DOHH2 (cell line): Measurements from ENCODE around the gene TMCC1.

ENCODE experiments used
- H3F3A ChIP-seq: fragments of 200-600 bp; sonication (generic), shearing (Covaris generic); 2 replicates; pipeline ENCODE4 v1.6.0; 2016; ENCODE audit warnings: antibody characterized with exemption, mild to moderate bottlenecking; ENCODE audit not compliant: control insufficient read depth, insufficient read depth
- H3K27ac ChIP-seq: fragments of 200-600 bp; sonication (generic); 2 replicates; pipeline ENCODE4 v1.5.1; 2014; ENCODE audit warnings: low read depth, mild to moderate bottlenecking, low read length, moderate library complexity
- H3K27me3 ChIP-seq: fragments of 200-600 bp; sonication (generic); 2 replicates; pipeline ENCODE4 v1.6.1; 2014; ENCODE audit warnings: mild to moderate bottlenecking, low read length, mixed read lengths; ENCODE audit not compliant: control insufficient read depth
- H3K36me3 ChIP-seq: fragments of 200-600 bp; sonication (generic); 2 replicates; pipeline ENCODE4 v1.6.1; 2014; ENCODE audit warnings: mild to moderate bottlenecking, low read length, moderate library complexity, mixed read lengths; ENCODE audit not compliant: control insufficient read depth
- H3K4me1 ChIP-seq: fragments of 200-600 bp; sonication (generic); 2 replicates; pipeline ENCODE4 v1.6.1; 2014; ENCODE audit warnings: mild to moderate bottlenecking, low read length, mixed read lengths; ENCODE audit not compliant: control insufficient read depth
- H3K4me2 ChIP-seq: fragments of 200-600 bp; sonication (generic); 2 replicates; pipeline ENCODE4 v1.6.0; 2014; ENCODE audit warnings: mild to moderate bottlenecking, low read length, moderate library complexity
- H3K4me3 ChIP-seq: fragments of 200-600 bp; sonication (generic); 2 replicates; pipeline ENCODE4 v1.5.1; 2014; ENCODE audit warnings: mild to moderate bottlenecking, low read length, mixed read lengths
- H3K79me2 ChIP-seq: fragments of 200-600 bp; sonication (generic); 2 replicates; pipeline ENCODE4 v1.6.1; 2014; ENCODE audit warnings: mild to moderate bottlenecking, low read length, mixed read lengths; ENCODE audit not compliant: control insufficient read depth
- H3K9me2 ChIP-seq: fragments of 200-600 bp; sonication (generic); replicated peaks from 2 replicates; pipeline ENCODE4 v1.6.1; 2014; ENCODE audit warnings: mild to moderate bottlenecking, low read length, mixed read lengths; ENCODE audit not compliant: control insufficient read depth
- H3K9me3 ChIP-seq: fragments of 200-600 bp; sonication (generic); 2 replicates; pipeline ENCODE4 v1.6.1; 2014; ENCODE audit warnings: antibody characterized with exemption, low read length, mixed read lengths; ENCODE audit not compliant: control insufficient read depth, insufficient read depth
- H4K20me1 ChIP-seq: fragments of 200-600 bp; sonication (generic); 2 replicates; pipeline ENCODE4 v1.6.0; 2014; ENCODE audit warnings: low read depth, mild to moderate bottlenecking, antibody characterized with exemption, low read length, moderate library complexity; ENCODE audit not compliant: control insufficient read depth, insufficient read depth
- CTCF ChIP-seq: fragments of 200-600 bp; sonication (generic); IDR thresholded peaks from one replicate; pipeline ENCODE4 v1.5.1; 2014; ENCODE audit warnings: antibody characterized with exemption, mild to moderate bottlenecking, low read depth, low read length; ENCODE audit not compliant: poor library complexity, severe bottlenecking
- EZH2phosphoT487 ChIP-seq: fragments of 200-600 bp; sonication (generic); IDR thresholded peaks from 2 replicates; pipeline ENCODE4 v1.6.1; 2017; ENCODE audit warnings: borderline replicate concordance, mild to moderate bottlenecking, antibody characterized with exemption, low read length, moderate library complexity, mixed read lengths

TMCC1 gene

DNA sequence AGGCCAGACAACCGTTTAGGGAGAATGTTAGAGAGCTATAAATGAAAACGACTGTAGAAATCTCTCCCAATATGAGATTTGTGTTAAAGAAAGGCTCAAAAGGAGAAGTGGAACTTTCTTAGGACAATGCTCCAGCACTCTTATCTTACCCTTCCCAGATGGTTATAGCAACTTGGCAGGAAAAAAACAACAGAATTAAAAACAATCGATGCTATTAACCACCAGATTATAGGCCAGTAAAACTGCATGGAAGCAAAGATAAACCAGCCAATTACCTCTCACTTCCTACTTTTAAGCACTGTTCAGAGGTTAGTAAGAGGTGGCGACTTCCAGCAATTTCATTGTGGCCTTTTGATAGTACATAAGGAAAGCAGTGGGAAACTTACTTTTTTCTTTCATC, 72.9 kb downstream of the TMCC1 start:
- no peak overlapping the region for H3K4me3 ChIP-seq
- no peaks in the 10 kb centered on the region for H3F3A ChIP-seq
- H3K27ac ChIP-seq = no peak overlapping the region
- no peaks in the 10 kb centered on the region for H3K9me3 ChIP-seq
- H4K20me1 ChIP-seq = peaks cover 4% of the 10 kb centered on the region; the same call in 1 of the 2 replicates
- no peak overlapping the region for H3K4me2 ChIP-seq
- no peaks in the 10 kb centered on the region for H3K9me2 ChIP-seq
- H3K36me3 ChIP-seq = no peaks in the 10 kb centered on the region
- peaks cover 29% of the 10 kb centered on the region for H3K4me1 ChIP-seq
- no peaks in the 10 kb centered on the region for H3K79me2 ChIP-seq
- TF ChIP-seq CTCF (no peak), EZH2phosphoT487 (no peak)
- no peaks in the 10 kb centered on the region for H3K27me3 ChIP-seq

GRCh38 chr3:129812589-129812988, 80.9 kb downstream of the TMCC1 start:
- Histone ChIP-seq H3K27ac (no peak overlapping the region), H4K20me1 (no peaks in the 10 kb centered on the region), H3K36me3 (no peaks in the 10 kb centered on the region), H3K9me3 (no peaks in the 10 kb centered on the region), H3K27me3 (no peaks in the 10 kb centered on the region), H3K79me2 (peaks cover 6% of the 10 kb centered on the region; the same call in 1 of the 2 replicates), H3F3A (no peaks in the 10 kb centered on the region), H3K4me1 (no peaks in the 10 kb centered on the region), H3K4me2 (no peak overlapping the region), H3K9me2 (no peaks in the 10 kb centered on the region), H3K4me3 (no peak overlapping the region)
- TF ChIP-seq CTCF (no peak), EZH2phosphoT487 (no peak)

GRCh38 chr3:129809297-129809696, 84.2 kb downstream of the TMCC1 start:
- H3K4me2 ChIP-seq = no peak overlapping the region
- H3K4me1 ChIP-seq = no peaks in the 10 kb centered on the region
- no peaks in the 10 kb centered on the region for H3K9me3 ChIP-seq
- H4K20me1 ChIP-seq = no peaks in the 10 kb centered on the region
- no peaks in the 10 kb centered on the region for H3K27me3 ChIP-seq
- no peaks in the 10 kb centered on the region for H3K9me2 ChIP-seq
- H3F3A ChIP-seq = no peaks in the 10 kb centered on the region
- no peak overlapping the region for H3K27ac ChIP-seq
- H3K36me3 ChIP-seq = no peaks in the 10 kb centered on the region
- TF ChIP-seq EZH2phosphoT487 (no peak), CTCF (no peak)
- H3K4me3 ChIP-seq = no peak overlapping the region
- 0 out of 2 replicates have a peak, but pooled peaks cover 3% of the 10 kb centered on the region for H3K79me2 ChIP-seq
